ENCODE data around the gene TMEM223. TPM values are rescaled to one million over a fixed set of nuclear protein-coding genes. Genes with fewer than 3 reads are reported as not detected.
A peak's percentile ranks its signal among the peaks of the same experiment; 100 is the strongest.

The TMEM223 gene
- total and polyA plus RNA-seq, 9 of the 15 experiments (the other 6 are each of a cell fraction or from before 2014, with no cell fraction given), result 5.9 to 34.5 (median 19.6) TPM

DNA sequence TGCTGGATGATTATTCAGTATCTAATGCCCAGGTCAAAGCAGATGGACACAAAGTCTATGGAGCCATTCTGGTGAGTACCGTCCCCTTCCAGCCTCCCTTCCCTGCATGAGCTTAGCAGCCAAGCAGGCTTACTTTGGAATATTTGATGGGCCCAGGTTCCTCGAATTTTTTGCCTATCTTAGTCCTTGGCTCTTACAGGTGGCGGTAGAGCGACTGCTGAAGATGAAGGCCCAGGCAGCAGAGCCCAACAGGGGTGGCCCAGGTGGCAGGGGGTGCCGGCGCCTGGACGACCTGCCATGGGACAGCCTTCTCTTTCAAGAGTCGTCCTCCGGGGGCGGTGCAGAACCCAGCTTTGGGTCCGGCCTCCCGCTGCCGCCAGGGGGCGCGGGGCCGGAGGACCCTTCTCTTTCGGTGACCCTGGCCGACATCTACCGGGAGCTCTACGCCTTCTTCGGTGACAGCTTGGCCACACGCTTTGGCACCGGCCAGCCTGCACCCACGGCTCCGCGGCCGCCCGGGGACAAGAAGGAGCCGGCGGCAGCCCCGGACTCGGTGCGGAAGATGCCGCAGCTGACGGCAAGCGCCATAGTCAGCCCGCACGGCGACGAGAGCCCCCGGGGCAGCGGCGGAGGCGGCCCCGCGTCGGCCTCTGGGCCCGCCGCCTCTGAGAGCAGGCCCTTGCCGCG is 5.3 kb downstream of the TMEM223 start (continued):
- TF ChIP-seq FOXJ2 (tag; IDR thresholded peaks at IDR 0.05) (no peak), RBM15 (IDR thresholded peaks at IDR 0.05; ENCODE audit: insufficient read depth, low read length) (no peak), BHLHE40 (IDR thresholded peaks at IDR 0.05; ENCODE audit: low read length) (peak; percentile 41; the same call in 1 of the 2 replicates), PHF21A (IDR thresholded peaks at IDR 0.05; ENCODE audit: borderline replicate concordance, low read depth) (peak; percentile 53; the same call in 1 of the 2 replicates), CSDE1 (IDR thresholded peaks at IDR 0.05) (no peak), SAP30 (IDR thresholded peaks at IDR 0.05; ENCODE audit: borderline replicate concordance, insufficient read depth, low read depth, low read length, poor library complexity, severe bottlenecking) (peak; percentile 68), RAD51 (IDR thresholded peaks at IDR 0.05; ENCODE audit: borderline replicate concordance, low read depth) (peak; percentile 15; the same call in 1 of the 2 replicates)
- TF ChIP-seq, protein P1, sequence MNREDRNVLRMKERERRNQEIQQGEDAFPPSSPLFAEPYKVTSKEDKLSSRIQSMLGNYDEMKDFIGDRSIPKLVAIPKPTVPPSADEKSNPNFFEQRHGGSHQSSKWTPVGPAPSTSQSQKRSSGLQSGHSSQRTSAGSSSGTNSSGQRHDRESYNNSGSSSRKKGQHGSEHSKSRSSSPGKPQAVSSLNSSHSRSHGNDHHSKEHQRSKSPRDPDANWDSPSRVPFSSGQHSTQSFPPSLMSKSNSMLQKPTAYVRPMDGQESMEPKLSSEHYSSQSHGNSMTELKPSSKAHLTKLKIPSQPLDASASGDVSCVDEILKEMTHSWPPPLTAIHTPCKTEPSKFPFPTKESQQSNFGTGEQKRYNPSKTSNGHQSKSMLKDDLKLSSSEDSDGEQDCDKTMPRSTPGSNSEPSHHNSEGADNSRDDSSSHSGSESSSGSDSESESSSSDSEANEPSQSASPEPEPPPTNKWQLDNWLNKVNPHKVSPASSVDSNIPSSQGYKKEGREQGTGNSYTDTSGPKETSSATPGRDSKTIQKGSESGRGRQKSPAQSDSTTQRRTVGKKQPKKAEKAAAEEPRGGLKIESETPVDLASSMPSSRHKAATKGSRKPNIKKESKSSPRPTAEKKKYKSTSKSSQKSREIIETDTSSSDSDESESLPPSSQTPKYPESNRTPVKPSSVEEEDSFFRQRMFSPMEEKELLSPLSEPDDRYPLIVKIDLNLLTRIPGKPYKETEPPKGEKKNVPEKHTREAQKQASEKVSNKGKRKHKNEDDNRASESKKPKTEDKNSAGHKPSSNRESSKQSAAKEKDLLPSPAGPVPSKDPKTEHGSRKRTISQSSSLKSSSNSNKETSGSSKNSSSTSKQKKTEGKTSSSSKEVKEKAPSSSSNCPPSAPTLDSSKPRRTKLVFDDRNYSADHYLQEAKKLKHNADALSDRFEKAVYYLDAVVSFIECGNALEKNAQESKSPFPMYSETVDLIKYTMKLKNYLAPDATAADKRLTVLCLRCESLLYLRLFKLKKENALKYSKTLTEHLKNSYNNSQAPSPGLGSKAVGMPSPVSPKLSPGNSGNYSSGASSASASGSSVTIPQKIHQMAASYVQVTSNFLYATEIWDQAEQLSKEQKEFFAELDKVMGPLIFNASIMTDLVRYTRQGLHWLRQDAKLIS (CRISPR knock-in tag; IDR thresholded peaks at IDR 0.05), result no peak
- TF ChIP-seq, protein P2, sequence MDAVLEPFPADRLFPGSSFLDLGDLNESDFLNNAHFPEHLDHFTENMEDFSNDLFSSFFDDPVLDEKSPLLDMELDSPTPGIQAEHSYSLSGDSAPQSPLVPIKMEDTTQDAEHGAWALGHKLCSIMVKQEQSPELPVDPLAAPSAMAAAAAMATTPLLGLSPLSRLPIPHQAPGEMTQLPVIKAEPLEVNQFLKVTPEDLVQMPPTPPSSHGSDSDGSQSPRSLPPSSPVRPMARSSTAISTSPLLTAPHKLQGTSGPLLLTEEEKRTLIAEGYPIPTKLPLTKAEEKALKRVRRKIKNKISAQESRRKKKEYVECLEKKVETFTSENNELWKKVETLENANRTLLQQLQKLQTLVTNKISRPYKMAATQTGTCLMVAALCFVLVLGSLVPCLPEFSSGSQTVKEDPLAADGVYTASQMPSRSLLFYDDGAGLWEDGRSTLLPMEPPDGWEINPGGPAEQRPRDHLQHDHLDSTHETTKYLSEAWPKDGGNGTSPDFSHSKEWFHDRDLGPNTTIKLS (IDR thresholded peaks at IDR 0.05; ENCODE audit: borderline replicate concordance, low read depth), result 0 out of 2 replicates have a peak, but pooled peaks have one; percentile 9
- TF ChIP-seq, protein P3, sequence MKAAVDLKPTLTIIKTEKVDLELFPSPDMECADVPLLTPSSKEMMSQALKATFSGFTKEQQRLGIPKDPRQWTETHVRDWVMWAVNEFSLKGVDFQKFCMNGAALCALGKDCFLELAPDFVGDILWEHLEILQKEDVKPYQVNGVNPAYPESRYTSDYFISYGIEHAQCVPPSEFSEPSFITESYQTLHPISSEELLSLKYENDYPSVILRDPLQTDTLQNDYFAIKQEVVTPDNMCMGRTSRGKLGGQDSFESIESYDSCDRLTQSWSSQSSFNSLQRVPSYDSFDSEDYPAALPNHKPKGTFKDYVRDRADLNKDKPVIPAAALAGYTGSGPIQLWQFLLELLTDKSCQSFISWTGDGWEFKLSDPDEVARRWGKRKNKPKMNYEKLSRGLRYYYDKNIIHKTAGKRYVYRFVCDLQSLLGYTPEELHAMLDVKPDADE (conservative IDR thresholded peaks at IDR 0.05; ENCODE audit: control insufficient read depth, low read depth, low read length), result peak; percentile 11
- TF ChIP-seq, protein P4, sequence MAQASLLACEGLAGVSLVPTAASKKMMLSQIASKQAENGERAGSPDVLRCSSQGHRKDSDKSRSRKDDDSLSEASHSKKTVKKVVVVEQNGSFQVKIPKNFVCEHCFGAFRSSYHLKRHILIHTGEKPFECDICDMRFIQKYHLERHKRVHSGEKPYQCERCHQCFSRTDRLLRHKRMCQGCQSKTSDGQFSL (CRISPR knock-in tag; IDR thresholded peaks at IDR 0.05), result peak; percentile 59; the same call in 1 of the 2 replicates
- TF ChIP-seq, protein P4 (tag; IDR thresholded peaks at IDR 0.05), result no peak
- TF ChIP-seq, protein P5, sequence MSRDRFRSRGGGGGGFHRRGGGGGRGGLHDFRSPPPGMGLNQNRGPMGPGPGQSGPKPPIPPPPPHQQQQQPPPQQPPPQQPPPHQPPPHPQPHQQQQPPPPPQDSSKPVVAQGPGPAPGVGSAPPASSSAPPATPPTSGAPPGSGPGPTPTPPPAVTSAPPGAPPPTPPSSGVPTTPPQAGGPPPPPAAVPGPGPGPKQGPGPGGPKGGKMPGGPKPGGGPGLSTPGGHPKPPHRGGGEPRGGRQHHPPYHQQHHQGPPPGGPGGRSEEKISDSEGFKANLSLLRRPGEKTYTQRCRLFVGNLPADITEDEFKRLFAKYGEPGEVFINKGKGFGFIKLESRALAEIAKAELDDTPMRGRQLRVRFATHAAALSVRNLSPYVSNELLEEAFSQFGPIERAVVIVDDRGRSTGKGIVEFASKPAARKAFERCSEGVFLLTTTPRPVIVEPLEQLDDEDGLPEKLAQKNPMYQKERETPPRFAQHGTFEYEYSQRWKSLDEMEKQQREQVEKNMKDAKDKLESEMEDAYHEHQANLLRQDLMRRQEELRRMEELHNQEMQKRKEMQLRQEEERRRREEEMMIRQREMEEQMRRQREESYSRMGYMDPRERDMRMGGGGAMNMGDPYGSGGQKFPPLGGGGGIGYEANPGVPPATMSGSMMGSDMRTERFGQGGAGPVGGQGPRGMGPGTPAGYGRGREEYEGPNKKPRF (IDR thresholded peaks at IDR 0.05; ENCODE audit: low read depth, low read length), result no peak
- TF ChIP-seq, protein P6, sequence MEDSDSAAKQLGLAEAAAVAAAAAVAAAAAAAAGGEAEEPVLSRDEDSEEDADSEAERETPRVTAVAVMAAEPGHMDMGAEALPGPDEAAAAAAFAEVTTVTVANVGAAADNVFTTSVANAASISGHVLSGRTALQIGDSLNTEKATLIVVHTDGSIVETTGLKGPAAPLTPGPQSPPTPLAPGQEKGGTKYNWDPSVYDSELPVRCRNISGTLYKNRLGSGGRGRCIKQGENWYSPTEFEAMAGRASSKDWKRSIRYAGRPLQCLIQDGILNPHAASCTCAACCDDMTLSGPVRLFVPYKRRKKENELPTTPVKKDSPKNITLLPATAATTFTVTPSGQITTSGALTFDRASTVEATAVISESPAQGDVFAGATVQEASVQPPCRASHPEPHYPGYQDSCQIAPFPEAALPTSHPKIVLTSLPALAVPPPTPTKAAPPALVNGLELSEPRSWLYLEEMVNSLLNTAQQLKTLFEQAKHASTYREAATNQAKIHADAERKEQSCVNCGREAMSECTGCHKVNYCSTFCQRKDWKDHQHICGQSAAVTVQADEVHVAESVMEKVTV (CRISPR knock-in tag; IDR thresholded peaks at IDR 0.05), result peak; percentile 57; the same call in 1 of the 2 replicates

Measured in K562 (cell line).